Measurements from ENCODE around the gene CMTM8.

Gene CMTM8

DNA sequence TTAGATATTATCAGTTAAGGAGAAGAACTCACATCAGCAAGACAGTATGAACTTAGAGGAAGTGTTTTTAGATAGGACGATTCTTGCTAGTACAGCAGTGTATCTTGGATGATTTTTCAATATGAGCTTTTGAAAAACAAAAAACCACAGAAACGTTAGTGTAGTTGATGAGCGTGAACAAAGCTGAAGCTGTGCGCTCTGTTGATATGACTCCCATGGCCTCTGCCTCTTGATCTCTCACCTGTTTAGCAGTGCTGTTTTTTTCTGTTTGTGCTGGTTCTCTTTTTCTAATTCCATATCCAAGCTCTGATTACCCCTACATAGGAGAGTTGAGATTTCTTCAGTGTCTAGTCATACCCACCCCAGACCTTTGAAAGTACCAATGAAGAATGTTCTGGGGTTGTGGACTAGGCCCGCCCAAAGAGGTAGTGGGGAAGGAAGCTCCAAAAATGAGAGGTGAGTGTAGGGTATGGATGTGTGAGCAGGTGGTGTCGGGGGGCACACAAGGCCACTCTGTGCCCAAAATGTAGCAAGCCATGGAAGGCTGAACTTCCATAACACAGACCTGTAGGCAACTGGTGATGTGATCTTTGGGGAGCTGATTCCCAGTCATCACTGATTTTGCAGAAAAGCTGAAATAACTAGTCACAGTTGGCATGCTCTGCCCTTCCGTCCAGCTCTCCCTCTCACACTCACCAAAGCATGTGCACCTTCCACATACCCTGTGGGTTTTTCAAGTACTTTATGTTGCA, 133.2 kb downstream of the CMTM8 start:
- ChIA-PET CTCF (interaction anchor here (0.5 to 2.0 kb wide), 7 partner anchors 19 to 97 kb away, joined by 3 to 22 read pairs (median 4); no protein-coding TSS in a partner anchor), POLR2A (interaction anchor here (0.7 kb wide), 1 partner anchor 68 kb away, joined by 5 read pairs; no protein-coding TSS in a partner anchor)
- TF ChIP-seq, protein P1, sequence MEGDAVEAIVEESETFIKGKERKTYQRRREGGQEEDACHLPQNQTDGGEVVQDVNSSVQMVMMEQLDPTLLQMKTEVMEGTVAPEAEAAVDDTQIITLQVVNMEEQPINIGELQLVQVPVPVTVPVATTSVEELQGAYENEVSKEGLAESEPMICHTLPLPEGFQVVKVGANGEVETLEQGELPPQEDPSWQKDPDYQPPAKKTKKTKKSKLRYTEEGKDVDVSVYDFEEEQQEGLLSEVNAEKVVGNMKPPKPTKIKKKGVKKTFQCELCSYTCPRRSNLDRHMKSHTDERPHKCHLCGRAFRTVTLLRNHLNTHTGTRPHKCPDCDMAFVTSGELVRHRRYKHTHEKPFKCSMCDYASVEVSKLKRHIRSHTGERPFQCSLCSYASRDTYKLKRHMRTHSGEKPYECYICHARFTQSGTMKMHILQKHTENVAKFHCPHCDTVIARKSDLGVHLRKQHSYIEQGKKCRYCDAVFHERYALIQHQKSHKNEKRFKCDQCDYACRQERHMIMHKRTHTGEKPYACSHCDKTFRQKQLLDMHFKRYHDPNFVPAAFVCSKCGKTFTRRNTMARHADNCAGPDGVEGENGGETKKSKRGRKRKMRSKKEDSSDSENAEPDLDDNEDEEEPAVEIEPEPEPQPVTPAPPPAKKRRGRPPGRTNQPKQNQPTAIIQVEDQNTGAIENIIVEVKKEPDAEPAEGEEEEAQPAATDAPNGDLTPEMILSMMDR (IDR thresholded peaks at IDR 0.05; ENCODE audit: control extremely low read depth, extremely low read depth, low read depth, missing control alignments) = no peak
- DNase-seq (ENCODE audit: extremely low spot score) = no peak

DNA sequence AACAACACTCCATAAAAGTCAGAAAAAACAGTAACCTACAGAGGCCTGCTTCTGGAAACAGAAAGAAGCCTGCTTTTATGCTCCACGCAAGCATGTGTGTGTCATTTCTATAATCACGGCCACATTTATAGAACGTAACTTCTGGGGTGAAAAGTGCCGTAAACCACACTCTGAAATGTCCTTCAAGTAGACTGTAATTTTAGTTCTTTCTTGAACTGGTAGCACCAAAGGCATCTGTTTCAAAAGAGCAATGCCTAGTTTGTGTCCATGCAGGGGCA, 133.7 kb downstream of the CMTM8 start:
- ChIA-PET CTCF (interaction anchor here (1.2 to 2.0 kb wide), 3 partner anchors 25 to 97 kb away, joined by 3 to 22 read pairs (median 6); no protein-coding TSS in a partner anchor), POLR2A (no interaction called here)
- TF ChIP-seq, protein P1 (IDR thresholded peaks at IDR 0.05; ENCODE audit: control extremely low read depth, extremely low read depth, low read depth, missing control alignments) = no peak
- DNase-seq (ENCODE audit: extremely low spot score) = no peak

DNA sequence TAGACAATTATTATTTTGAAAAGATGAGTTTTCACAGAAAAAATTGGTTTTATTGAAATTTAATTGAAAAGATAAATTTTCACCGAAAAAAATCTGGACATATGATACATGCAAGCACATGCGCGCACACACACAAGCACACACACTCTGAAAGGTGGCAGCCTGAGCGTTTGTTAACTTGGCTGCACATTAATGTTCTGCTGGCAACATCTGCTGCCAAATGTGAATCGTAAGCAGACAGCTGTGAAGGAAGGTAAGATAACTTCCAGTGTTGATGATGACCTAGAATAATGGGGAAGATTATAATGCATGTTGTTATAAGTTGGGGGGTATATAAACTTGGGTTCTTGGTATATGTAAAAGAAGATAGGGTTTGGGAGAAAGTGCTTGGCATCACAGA, 134.8 kb downstream of the CMTM8 start:
- DNase-seq (ENCODE audit: extremely low spot score) = no peak
- ChIA-PET CTCF (interaction anchor here (0.8 to 5.6 kb wide), 10 partner anchors 8 to 654 kb away, joined by 3 to 93 read pairs (median 16); partner anchors contain the start of gene CMTM7), POLR2A (no interaction called here)
- TF ChIP-seq, protein P1 (IDR thresholded peaks at IDR 0.05; ENCODE audit: control extremely low read depth, extremely low read depth, low read depth, missing control alignments) = no peak

DNA sequence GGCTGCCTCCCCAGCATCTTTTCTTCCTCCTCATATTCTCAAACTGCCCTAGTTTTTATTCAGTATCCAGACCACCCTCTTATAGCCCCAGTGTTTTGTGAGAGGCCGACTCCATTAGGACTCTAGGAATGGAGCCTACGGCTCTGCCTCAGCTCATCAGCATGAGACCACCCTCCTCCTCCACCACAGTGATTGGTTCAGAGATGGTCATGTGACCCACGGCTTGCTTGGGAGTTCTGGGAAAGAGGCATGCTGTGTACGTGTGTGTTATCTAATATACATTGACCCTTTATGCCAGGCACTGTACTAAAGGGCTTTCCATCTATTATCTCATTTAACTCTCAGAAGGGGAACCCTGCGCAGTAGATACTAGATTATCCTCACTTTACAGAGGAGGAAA, 135.4 kb downstream of the CMTM8 start:
- TF ChIP-seq, protein P1 (IDR thresholded peaks at IDR 0.05; ENCODE audit: control extremely low read depth, extremely low read depth, low read depth, missing control alignments) = no peak
- ChIA-PET POLR2A (no interaction called here), CTCF (interaction anchor here (0.7 to 5.6 kb wide), 17 partner anchors 9 to 653 kb away, joined by 3 to 93 read pairs (median 6); partner anchors contain the start of gene CMTM7)
- DNase-seq (ENCODE audit: extremely low spot score) = no peak

DNA sequence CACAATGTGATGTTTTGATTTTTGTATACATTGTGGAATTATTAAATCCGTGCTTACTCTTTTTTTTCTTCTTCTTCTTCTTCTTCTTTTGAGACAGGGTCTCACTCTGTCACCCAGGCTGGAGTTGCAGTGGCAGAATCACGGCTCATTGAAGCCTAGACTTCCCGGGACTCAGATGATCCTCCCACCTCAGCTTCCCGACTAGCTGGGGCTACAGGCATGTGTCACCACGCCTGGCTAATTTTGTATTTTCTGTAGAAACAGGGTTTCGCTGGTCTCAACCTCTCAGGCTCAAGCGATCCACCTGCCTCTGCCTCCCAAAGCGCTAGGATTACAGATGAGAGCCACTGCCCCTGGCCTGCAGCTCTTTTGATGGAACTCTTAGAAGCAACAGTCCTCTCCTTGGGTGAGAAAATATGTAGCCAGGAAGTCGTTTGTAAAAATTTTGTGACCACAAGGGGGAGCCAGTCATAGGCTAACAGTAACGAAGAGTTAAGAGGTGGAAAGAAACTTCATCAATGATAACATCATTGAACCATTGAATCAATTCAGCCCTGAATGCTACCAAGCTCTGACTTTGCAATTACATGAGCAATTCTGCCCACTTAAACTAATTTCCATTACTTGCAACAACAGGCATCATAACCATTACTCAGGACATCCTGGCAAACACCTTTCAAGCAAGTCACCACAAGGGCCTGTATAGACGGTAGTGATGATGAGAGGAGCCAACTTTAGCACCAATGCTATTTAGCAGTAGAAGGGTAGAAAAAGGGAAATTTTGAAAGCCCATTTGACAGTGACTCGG, 136.5 kb downstream of the CMTM8 start:
- TF ChIP-seq, protein P1 (IDR thresholded peaks at IDR 0.05; ENCODE audit: control extremely low read depth, extremely low read depth, low read depth, missing control alignments) = peak; percentile 64
- ChIA-PET CTCF (interaction anchor here (0.7 to 5.6 kb wide), 39 partner anchors 8 to 1392 kb away, joined by 3 to 93 read pairs (median 5); partner anchors contain the start of gene CMTM7), POLR2A (no interaction called here)
- DNase-seq (ENCODE audit: extremely low spot score) = peak; percentile 62

DNA sequence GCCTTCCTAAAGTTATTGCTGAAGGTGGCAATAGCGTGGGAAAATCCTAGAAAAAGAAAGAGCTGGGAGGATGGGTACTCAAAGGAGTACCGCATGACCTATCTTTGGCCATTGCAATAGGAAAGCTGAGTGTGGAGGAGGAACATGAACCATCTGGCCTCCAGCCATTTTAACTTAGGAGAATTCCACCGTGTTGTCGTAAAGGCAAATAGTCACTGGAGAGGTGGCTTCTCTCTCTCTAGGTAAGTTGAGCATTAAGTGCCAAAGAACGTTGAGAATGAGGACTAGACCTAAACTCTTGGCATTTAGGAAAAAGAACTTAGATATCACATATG, 137.1 kb downstream of the CMTM8 start:
- TF ChIP-seq, protein P1 (IDR thresholded peaks at IDR 0.05; ENCODE audit: control extremely low read depth, extremely low read depth, low read depth, missing control alignments) = no peak
- ChIA-PET POLR2A (no interaction called here), CTCF (interaction anchor here (0.8 to 5.6 kb wide), 28 partner anchors 7 to 221 kb away, joined by 3 to 93 read pairs (median 6); partner anchors contain the start of gene CMTM7)
- DNase-seq (ENCODE audit: extremely low spot score) = no peak

All from GM10248 (cell line).